GM21423 (cell line): ENCODE data around the gene MLC1.

ENCODE experiments used
- ATAC-seq: cut with Tn5 transposase; IDR thresholded peaks from one replicate; pipeline ENCODE4 v1.9.1; 2021; ENCODE audit warnings: mild to moderate bottlenecking, moderate library complexity; ENCODE audit not compliant: unreplicated experiment

The MLC1 gene

DNA sequence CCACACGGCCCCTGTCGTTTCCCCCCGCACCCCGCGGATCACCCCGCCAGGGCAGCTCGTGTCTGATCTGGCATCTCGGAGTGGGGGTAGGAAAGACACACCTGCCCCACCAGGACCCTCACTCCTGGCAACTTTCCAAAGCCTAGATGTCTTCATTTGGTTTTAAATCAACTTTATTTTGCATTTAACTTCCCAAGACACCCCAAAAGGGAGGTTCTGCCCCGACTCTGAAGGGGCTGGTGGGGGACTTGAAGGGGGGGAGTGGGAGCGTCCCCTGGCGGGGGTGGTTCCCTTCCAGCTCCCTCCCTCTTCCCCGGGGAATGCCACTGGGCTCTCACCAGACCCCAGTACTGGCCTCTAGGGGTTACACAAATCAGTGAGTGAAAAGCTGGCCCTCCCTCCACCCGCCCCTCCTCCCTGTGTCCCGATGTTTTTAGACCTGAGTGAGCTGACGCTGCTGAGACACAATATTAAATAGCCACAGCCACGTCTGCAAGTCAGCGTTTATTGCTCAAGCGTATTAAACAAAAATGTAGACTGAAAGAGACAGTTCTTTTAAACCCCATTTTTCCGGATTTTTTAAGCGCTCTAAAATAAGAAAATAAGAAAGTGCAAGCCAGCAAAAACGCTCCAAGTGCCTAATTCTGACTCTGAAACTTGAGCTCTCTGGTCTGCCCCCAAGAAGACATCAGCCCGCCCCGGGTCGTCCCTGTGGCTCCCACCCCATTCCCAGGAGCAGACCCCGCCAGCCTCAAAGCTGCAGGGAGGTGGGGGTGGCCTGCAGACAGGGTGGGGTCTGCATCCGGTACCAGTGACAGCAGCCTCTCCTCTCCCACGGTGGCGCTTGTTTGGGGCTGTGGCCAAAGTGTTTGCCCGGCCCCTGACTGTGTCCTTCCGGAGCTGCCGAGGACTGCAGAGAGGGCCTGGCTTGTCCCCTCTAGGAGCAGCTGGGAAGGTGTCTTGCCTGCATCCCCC lies 26.0 kb downstream of the MLC1 start:
- ATAC-seq = no peak

DNA sequence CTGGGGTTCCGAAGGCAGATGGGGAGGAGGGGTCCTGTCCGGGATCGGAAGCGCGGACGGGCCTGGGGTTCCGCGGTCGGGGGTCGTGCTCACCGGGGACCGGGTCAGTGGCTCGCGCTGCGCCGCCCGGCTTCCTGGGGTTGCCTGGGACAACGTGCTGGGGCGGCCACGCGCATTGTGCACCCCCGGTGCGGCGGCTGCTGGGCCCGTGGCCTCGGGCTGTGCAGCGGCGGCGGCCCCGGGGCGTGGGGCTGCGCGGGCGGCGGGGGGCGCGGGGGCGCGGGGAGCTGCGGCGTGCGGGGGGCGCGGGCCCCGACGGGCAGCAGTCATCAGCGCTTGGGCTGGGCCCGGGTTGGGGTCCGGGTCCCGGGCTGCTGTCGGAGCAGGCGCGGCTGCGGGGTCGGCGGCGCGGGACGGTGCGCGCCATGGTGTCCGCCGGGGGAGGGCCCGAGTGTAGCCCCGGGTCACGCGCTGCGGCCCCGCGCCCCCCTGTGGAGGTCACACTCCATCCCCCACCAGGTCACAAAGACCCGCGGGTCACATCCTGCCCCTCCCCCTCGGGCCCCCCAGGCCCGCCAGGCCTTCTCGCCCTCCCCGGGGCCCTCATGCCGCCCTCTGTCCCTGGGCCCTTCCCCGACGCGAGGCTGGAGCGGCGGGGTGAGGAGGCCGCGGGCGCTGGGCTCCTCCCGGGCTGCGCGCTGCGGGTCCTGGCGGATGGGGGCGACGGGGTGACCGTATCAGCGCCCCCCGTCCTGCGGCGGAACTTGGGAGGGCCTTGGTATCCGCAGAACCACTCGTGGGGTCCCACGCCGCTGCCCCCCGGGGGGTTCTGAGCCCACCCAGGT lies 26.9 kb downstream of the MLC1 start, which contains the start of gene TTLL8:
TSS of gene TTLL8 (minus strand) at position 238 of the 845 bp plus-strand sequence.
- ATAC-seq = no peak

- ATAC-seq = no peak
Measured at GRCh38 chr22:50057278-50058060, 27.8 kb downstream of the MLC1 start.

GRCh38 chr22:50056214-50056972 lies 28.8 kb downstream of the MLC1 start:
- no peak for ATAC-seq

- no peak for ATAC-seq
Measured at GRCh38 chr22:50053861-50054260, 31.4 kb downstream of the MLC1 start.

DNA sequence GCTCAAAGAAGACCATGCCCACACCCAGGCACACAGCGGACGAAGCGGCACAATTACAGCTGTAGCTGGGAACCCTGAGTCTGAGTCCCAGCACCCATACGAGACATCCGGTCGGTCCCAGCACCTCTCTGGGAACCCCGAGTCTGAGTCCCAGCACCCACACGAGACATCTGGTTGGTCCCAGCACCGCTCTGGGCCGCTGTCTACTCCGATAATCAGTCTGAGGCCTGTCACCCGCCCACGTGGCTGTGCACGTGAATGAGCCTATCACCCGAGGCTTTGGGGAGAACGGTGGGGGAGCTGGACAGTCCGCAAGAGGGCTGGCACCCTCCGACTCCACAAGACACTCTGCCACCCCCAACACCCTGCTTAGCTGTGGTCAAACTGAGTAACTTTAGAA lies 33.3 kb downstream of the MLC1 start:
- no peak for ATAC-seq

GRCh38 chr22:50049299-50050195 lies 35.7 kb downstream of the MLC1 start:
- no peak for ATAC-seq

DNA sequence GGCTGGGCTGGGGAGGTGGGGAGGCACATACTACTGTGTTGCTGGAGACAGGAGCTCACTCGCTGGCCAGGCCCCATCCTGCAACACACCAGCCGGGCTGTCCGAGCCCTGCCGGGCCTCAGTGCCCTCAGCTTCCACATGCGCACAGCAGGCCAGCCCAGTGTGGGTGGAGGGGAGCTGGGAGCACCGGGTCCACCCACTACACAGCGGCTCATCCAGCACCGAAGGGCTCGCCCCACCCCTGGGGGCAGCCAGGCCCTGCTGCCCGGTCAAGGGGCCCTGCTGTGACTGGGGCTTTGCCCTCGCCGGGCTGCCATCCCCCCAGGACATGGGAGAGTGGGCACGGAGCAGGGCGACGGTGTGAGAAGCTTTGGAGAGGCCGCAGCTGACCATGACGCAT lies 36.4 kb downstream of the MLC1 start:
- no peak for ATAC-seq

- ATAC-seq = no peak
Measured at GRCh38 chr22:50048061-50048765, 37.0 kb downstream of the MLC1 start.

GRCh38 chr22:50047346-50047745 lies 37.9 kb downstream of the MLC1 start:
- ATAC-seq = no peak

GRCh38 chr22:50046481-50047245 lies 38.6 kb downstream of the MLC1 start:
- no peak for ATAC-seq

DNA sequence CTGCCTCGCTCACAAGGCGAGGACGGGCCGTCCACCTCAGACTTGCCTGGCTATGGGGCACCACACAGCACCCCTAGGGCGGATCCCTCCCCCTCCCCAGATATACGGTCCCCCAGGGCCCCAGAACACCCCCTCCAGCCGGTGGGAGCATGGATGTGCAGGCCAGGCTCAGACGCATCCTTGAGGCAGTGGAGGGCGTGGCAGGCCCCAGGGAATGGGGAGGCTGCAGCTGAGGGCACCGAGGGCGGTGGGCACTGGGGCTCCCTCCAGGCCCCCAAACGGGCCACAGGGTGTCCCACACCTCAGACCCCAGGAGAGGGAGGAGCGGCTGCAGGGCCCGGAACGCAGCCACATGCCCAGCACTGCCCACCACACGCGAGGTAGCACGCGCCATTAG lies 39.2 kb downstream of the MLC1 start:
- no peak for ATAC-seq

- no peak for ATAC-seq
Measured at GRCh38 chr22:50045211-50046018, 39.8 kb downstream of the MLC1 start.

- ATAC-seq = no peak
Measured at GRCh38 chr22:50044485-50045118, 40.6 kb downstream of the MLC1 start.

GRCh38 chr22:50041361-50042065 lies 43.7 kb downstream of the MLC1 start:
- no peak for ATAC-seq

DNA sequence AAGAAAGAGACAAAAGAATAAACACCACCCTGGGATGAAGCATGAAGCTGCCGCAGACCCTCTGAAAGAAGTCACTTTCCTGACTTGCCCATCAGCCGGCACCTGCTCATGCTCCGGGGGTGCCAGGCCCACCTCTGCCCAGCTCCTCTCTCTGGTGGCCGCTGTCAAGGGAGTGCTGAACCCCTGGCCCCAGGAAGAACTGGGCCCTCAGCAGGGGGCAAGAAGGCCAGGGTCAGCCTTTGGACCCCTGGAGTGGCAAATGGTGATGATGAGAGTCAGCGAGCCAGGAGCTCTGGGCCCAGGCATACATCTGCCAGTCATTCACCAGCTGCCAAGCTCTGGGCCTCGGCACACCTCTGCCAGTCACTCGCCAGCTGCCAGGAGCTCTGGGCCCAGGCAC lies 44.5 kb downstream of the MLC1 start:
- ATAC-seq = no peak
